EL (cell line): ENCODE data around the gene MAZ.
"Not testable (repeated sequence)": the region's sequence is repeated elsewhere in the genome, so short reads cannot be mapped to it uniquely, and the experiment has no call there.

ENCODE experiments used
- DNase-seq: peaks from one replicate; pipeline ENCODE4 v3.0.0-alpha.2; 2016

MAZ gene

GRCh38 chr16:29825145-29826044 lies 19.1 kb downstream of the MAZ start:
- peak; percentile 87 for DNase-seq

- no peak for DNase-seq
Measured at GRCh38 chr16:29826342-29826695, 20.0 kb downstream of the MAZ start.

GRCh38 chr16:29830774-29831173 lies 24.4 kb downstream of the MAZ start:
- no peak for DNase-seq

- DNase-seq, result no peak
Measured at GRCh38 chr16:29831490-29831889, 25.2 kb downstream of the MAZ start.

GRCh38 chr16:29833219-29833618 lies 26.9 kb downstream of the MAZ start:
- not testable (repeated sequence) for DNase-seq

GRCh38 chr16:29834079-29834478 lies 27.8 kb downstream of the MAZ start:
- DNase-seq, result no peak

- DNase-seq, result no peak
Measured at GRCh38 chr16:29835926-29836325, 29.6 kb downstream of the MAZ start.

GRCh38 chr16:29836623-29837022 lies 30.3 kb downstream of the MAZ start:
- no peak for DNase-seq

- DNase-seq, result no peak
Measured at GRCh38 chr16:29837841-29838240, 31.5 kb downstream of the MAZ start.

GRCh38 chr16:29839822-29840221 lies 33.5 kb downstream of the MAZ start:
- no peak for DNase-seq

GRCh38 chr16:29840240-29840639 lies 33.9 kb downstream of the MAZ start:
- DNase-seq, result no peak

- DNase-seq, result no peak
Measured at GRCh38 chr16:29841631-29842030, 35.3 kb downstream of the MAZ start.

- DNase-seq, result no peak
Measured at GRCh38 chr16:29842732-29843346, 36.5 kb downstream of the MAZ start.

- no peak for DNase-seq
Measured at GRCh38 chr16:29843931-29844330, 37.6 kb downstream of the MAZ start.

GRCh38 chr16:29844575-29845331 lies 38.4 kb downstream of the MAZ start:
- no peak for DNase-seq

- DNase-seq, result no peak
Measured at GRCh38 chr16:29845656-29846055, 39.3 kb downstream of the MAZ start.

- peak; percentile 64 for DNase-seq
Measured at GRCh38 chr16:29848420-29849297, 42.3 kb downstream of the MAZ start.

- no peak for DNase-seq
Measured at GRCh38 chr16:29849505-29849904, 43.2 kb downstream of the MAZ start.

- DNase-seq, result no peak
Measured at GRCh38 chr16:29850998-29851397, 44.7 kb downstream of the MAZ start.

GRCh38 chr16:29852654-29853053 lies 46.3 kb downstream of the MAZ start:
- no peak for DNase-seq

GRCh38 chr16:29854520-29855100 lies 48.3 kb downstream of the MAZ start:
- no peak for DNase-seq

- peak; percentile 75 for DNase-seq
Measured at GRCh38 chr16:29857133-29857760, 50.9 kb downstream of the MAZ start.
